Measurements from ENCODE around the gene KIF24.
"Not testable (repeated sequence)": the region's sequence is repeated elsewhere in the genome, so short reads cannot be mapped to it uniquely, and the experiment has no call there.

The KIF24 gene

DNA sequence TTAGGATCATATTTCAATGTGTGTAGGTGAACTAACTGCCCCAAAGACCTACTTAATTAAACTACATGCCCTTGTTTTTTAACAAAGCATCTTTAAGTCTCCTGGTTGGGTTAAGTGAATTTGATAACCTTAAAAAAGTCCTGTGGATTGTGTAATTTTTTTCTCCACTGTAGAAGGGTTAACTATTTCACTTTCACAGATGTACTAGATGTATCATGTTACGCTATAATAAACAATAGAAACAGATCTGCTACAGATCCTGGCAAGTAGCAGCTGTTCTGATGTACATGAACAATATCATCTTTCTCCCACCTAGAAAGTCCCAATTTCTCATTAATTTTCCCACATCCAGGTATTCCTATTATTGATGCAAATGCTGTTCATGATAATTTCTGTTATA is 18.9 kb downstream of the KIF24 start:
- Histone ChIP-seq H3K4me1 (ENCODE audit: low read depth, poor library complexity, severe bottlenecking) (peaks cover 12% of the 10 kb centered on the region), H3K27me3 (ENCODE audit: insufficient read depth, low read depth) (no peaks in the 10 kb centered on the region), H3K4me3 (IDR thresholded peaks at IDR 0.05; ENCODE audit: insufficient read depth, low read depth, low read length) (no peak overlapping the region), H3K36me3 (ENCODE audit: insufficient read depth) (no peaks in the 10 kb centered on the region), H3K9ac (no peak overlapping the region), H3K27ac (no peak overlapping the region), H3K79me2 (ENCODE audit: insufficient read depth, low read depth) (no peaks in the 10 kb centered on the region), H2AFZ (ENCODE audit: low read depth) (no peak overlapping the region), H4K20me1 (ENCODE audit: insufficient read depth) (no peaks in the 10 kb centered on the region), H3K4me2 (no peak overlapping the region; the same call in 1 of the 2 replicates)
- TF ChIP-seq, protein P1, sequence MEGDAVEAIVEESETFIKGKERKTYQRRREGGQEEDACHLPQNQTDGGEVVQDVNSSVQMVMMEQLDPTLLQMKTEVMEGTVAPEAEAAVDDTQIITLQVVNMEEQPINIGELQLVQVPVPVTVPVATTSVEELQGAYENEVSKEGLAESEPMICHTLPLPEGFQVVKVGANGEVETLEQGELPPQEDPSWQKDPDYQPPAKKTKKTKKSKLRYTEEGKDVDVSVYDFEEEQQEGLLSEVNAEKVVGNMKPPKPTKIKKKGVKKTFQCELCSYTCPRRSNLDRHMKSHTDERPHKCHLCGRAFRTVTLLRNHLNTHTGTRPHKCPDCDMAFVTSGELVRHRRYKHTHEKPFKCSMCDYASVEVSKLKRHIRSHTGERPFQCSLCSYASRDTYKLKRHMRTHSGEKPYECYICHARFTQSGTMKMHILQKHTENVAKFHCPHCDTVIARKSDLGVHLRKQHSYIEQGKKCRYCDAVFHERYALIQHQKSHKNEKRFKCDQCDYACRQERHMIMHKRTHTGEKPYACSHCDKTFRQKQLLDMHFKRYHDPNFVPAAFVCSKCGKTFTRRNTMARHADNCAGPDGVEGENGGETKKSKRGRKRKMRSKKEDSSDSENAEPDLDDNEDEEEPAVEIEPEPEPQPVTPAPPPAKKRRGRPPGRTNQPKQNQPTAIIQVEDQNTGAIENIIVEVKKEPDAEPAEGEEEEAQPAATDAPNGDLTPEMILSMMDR (conservative IDR thresholded peaks at IDR 0.05; ENCODE audit: low read depth, low read length): no peak

DNA sequence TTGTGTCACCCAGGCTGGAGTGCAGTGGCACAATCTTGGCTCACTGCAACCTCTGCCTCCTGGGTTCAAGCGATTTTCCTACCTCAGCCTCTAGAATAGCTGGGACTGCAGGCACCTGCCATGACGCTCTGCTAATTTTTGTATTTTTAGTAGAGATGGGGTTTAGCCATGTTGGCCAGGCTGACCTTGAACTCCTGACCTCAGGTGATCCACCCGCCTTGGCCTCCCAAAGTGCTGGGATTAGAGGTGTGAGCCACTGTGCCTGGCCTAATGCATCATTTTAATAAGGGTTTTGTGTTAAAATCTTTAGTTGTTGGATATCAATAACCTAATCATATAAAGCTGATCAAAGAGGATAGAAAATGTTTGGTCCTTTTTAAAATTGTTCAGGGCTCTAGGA is 20.8 kb downstream of the KIF24 start:
- H3K27ac ChIP-seq; H2AFZ ChIP-seq (ENCODE audit: low read depth); H3K27me3 ChIP-seq (ENCODE audit: insufficient read depth, low read depth); H3K4me3 ChIP-seq (IDR thresholded peaks at IDR 0.05; ENCODE audit: insufficient read depth, low read depth, low read length); H3K9ac ChIP-seq; H3K36me3 ChIP-seq (ENCODE audit: insufficient read depth); H3K79me2 ChIP-seq (ENCODE audit: insufficient read depth, low read depth); H4K20me1 ChIP-seq (ENCODE audit: insufficient read depth); H3K4me2 ChIP-seq: not testable (repeated sequence)
- H3K4me1 ChIP-seq (ENCODE audit: low read depth, poor library complexity, severe bottlenecking): peaks cover 12% of the 10 kb centered on the region

DNA sequence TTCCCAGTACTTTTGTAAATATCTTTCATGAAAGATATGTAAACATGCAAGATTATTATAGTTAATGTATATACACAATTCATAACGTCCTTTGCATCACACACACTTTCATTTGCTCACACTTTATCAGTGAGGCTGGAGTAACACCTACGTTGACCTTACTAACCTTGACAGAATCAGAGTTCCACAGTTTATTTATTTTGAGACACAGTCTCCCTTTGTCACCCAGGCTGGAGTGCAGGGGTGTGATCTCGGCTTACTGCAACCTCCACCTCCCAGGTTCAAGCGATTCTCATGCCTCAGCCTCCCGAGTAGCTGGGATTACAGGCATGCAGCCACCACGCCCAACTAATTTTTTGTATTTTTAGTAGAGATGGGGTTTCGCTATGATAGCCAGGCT is 28.0 kb downstream of the KIF24 start:
- H4K20me1 ChIP-seq (ENCODE audit: insufficient read depth); H3K4me2 ChIP-seq; H3K36me3 ChIP-seq (ENCODE audit: insufficient read depth); H2AFZ ChIP-seq (ENCODE audit: low read depth); H3K4me1 ChIP-seq (ENCODE audit: low read depth, poor library complexity, severe bottlenecking); H3K4me3 ChIP-seq (IDR thresholded peaks at IDR 0.05; ENCODE audit: insufficient read depth, low read depth, low read length); H3K79me2 ChIP-seq (ENCODE audit: insufficient read depth, low read depth); H3K9ac ChIP-seq; H3K27me3 ChIP-seq (ENCODE audit: insufficient read depth, low read depth); H3K27ac ChIP-seq: not testable (repeated sequence)

DNA sequence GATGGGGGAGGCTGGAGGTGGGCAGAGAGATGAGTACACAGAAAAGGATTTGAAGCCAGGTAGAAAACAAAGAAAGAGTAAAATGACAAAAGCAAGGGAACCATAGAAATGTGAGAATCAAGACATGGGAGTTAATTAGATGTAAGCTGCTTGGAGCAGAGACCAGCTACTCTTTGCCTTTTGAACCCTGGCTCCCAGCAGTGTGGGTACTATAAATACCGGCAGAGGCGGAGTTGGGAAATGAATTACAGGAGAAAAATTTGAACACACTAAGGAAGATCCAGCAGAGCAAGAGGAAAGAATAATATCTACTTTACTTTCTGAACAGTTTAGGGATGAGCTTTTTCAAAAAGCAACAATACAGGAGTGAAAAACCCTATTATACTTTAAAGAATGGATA is 36.5 kb downstream of the KIF24 start:
- TF ChIP-seq, protein P1 (conservative IDR thresholded peaks at IDR 0.05; ENCODE audit: low read depth, low read length): no peak
- Histone ChIP-seq H3K36me3 (ENCODE audit: insufficient read depth) (no peaks in the 10 kb centered on the region), H3K27me3 (ENCODE audit: insufficient read depth, low read depth) (no peaks in the 10 kb centered on the region), H3K9ac (no peak overlapping the region), H3K4me2 (no peak overlapping the region), H3K79me2 (ENCODE audit: insufficient read depth, low read depth) (no peaks in the 10 kb centered on the region), H3K27ac (no peak overlapping the region), H3K4me3 (IDR thresholded peaks at IDR 0.05; ENCODE audit: insufficient read depth, low read depth, low read length) (no peak overlapping the region), H4K20me1 (ENCODE audit: insufficient read depth) (no peaks in the 10 kb centered on the region), H3K4me1 (ENCODE audit: low read depth, poor library complexity, severe bottlenecking) (no peaks in the 10 kb centered on the region), H2AFZ (ENCODE audit: low read depth) (no peak overlapping the region)

DNA sequence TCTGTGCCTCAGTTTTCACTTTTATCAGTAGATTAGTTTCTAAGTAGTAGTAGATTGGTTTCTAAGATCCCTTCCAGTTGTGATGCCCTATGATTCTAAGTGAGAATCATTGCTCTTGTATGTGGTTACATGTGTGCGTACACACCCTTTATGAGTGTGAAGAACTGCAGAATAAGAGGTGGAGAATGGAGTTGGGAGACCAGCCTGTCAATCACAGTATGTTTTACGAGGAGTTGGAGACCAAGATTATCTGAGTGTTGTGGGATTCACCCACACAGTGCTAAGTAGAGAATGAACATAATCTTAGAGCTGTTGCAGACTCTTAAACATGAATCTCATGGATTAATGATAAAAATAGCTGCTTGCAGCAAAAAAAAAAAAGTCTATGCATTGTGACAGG is 37.6 kb downstream of the KIF24 start:
- TF ChIP-seq, protein P1 (conservative IDR thresholded peaks at IDR 0.05; ENCODE audit: low read depth, low read length): no peak
- Histone ChIP-seq H3K79me2 (ENCODE audit: insufficient read depth, low read depth) (no peaks in the 10 kb centered on the region), H3K4me3 (IDR thresholded peaks at IDR 0.05; ENCODE audit: insufficient read depth, low read depth, low read length) (no peak overlapping the region), H3K27me3 (ENCODE audit: insufficient read depth, low read depth) (no peaks in the 10 kb centered on the region), H2AFZ (ENCODE audit: low read depth) (no peak overlapping the region), H3K27ac (no peak overlapping the region), H3K4me2 (no peak overlapping the region), H3K9ac (no peak overlapping the region), H3K4me1 (ENCODE audit: low read depth, poor library complexity, severe bottlenecking) (no peaks in the 10 kb centered on the region), H3K36me3 (ENCODE audit: insufficient read depth) (no peaks in the 10 kb centered on the region), H4K20me1 (ENCODE audit: insufficient read depth) (no peaks in the 10 kb centered on the region)

Data from KMS-11 (cell line).